CD8-positive, alpha-beta memory T cell (primary cell): Measurements from ENCODE around the gene HMGN3. TPM values are rescaled to one million over a fixed set of nuclear protein-coding genes. Genes with fewer than 3 reads are reported as not detected.

Experiments used
- CTCF ChIA-PET: fragments of 350-600 bp; sonication (Branson Sonifier 250); formaldehyde crosslinking; loops from one replicate; lab custom pipeline; 2021; ENCODE audit warnings: antibody characterized with exemption; lab: Charles Lee
- POLR2A ChIA-PET: fragments of 350-600 bp; sonication (Branson Sonifier 250); formaldehyde crosslinking; loops from one replicate; lab custom pipeline; 2021; ENCODE audit warnings: antibody characterized with exemption; lab: Charles Lee
- DNase-seq, 5 donors: peaks; one replicate each; pipeline versions ENCODE4 v3.0.0 to v3.0.0-alpha.2; 2020 to 2022; ENCODE audit warnings: mixed read lengths in 1 of 5
- H3K27ac ChIP-seq: one replicate; pipeline ENCODE4 v1.7.0; 2013; ENCODE audit warnings: low read depth, mild to moderate bottlenecking, low read length, moderate library complexity
- H3K27me3 ChIP-seq: 2 replicates; pipeline ENCODE4 v1.7.0; 2013; ENCODE audit warnings: low read length, mild to moderate bottlenecking; ENCODE audit not compliant: insufficient read depth, poor library complexity, severe bottlenecking
- H3K36me3 ChIP-seq: 2 replicates; pipeline ENCODE4 v1.7.0; 2013; ENCODE audit warnings: mild to moderate bottlenecking, low read length, moderate library complexity; ENCODE audit not compliant: insufficient read depth
- H3K4me1 ChIP-seq: 2 replicates; pipeline ENCODE4 v1.7.0; 2013; ENCODE audit warnings: mild to moderate bottlenecking, low read length, moderate library complexity; ENCODE audit not compliant: insufficient read depth
- H3K4me3 ChIP-seq: 2 replicates; pipeline ENCODE4 v1.7.0; 2013; ENCODE audit warnings: mild to moderate bottlenecking, low read length
- H3K9me3 ChIP-seq: 2 replicates; pipeline ENCODE4 v1.7.0; 2013; ENCODE audit warnings: mild to moderate bottlenecking, low read length
- H3K27ac Mint-ChIP-seq, 8 donors: one replicate each; pipeline ENCODE4 v1.8.0; 2020 to 2021; ENCODE audit warnings: mixed read lengths in 8 of 8, mild to moderate bottlenecking in 6 of 8, inconsistent platforms in 3 of 8, moderate library complexity in 3 of 8
- H3K27me3 Mint-ChIP-seq, 2 donors: one replicate each; pipeline ENCODE4 v1.8.0; 2020 to 2021; ENCODE audit warnings: mixed read lengths in 2 of 2, mild to moderate bottlenecking in 1 of 2, moderate library complexity in 1 of 2
- H3K36me3 Mint-ChIP-seq, 3 donors: one replicate each; pipeline ENCODE4 v1.8.0; 2020 to 2021; ENCODE audit warnings: mixed read lengths in 3 of 3, inconsistent platforms in 1 of 3, mild to moderate bottlenecking in 1 of 3
- H3K4me1 Mint-ChIP-seq, 3 donors: one replicate each; pipeline ENCODE4 v1.8.0; 2020 to 2021; ENCODE audit warnings: mixed read lengths in 3 of 3, inconsistent platforms in 1 of 3, mild to moderate bottlenecking in 1 of 3
- H3K4me3 Mint-ChIP-seq, 7 donors: one replicate each; pipeline ENCODE4 v1.8.0; 2020 to 2021; ENCODE audit warnings: mixed read lengths in 7 of 7, mild to moderate bottlenecking in 6 of 7, moderate library complexity in 4 of 7, inconsistent platforms in 2 of 7
- H3K9me3 Mint-ChIP-seq, 5 donors: one replicate each; pipeline ENCODE4 v1.8.0; 2020 to 2022; ENCODE audit warnings: mixed read lengths in 5 of 5, mild to moderate bottlenecking in 3 of 5, moderate library complexity in 2 of 5, inconsistent platforms in 1 of 5
- polyA plus RNA-seq: library from polyadenylated mRNA; unstranded; fragments of 300-500 nt; fragmentation: Illumina TruSeq; gene quantifications from one replicate; pipeline ENCODE4 v1.2.3, GENCODE V29; 2021
- total RNA-seq, 2 experiments: library from RNA; stranded (reverse); gene quantifications; one replicate each; pipeline ENCODE4 v1.2.3, GENCODE V29; 2021

The HMGN3 gene
- total and polyA plus RNA-seq, 3 experiments from 2014 or later: 41.4 to 111 (median 44.5) TPM

- Histone ChIP-seq H3K27ac (no peak overlapping the region), H3K9me3 (no peaks in the 10 kb centered on the region), H3K4me3 (no peak overlapping the region), H3K27me3 (no peaks in the 10 kb centered on the region), H3K4me1 (no peaks in the 10 kb centered on the region), H3K36me3 (no peaks in the 10 kb centered on the region)
- peaks cover 3 to 19% (median 3%) of the 10 kb centered on the region in 3 donors for H3K36me3 Mint-ChIP-seq
- H3K9me3 Mint-ChIP-seq: peaks cover 11 to 21% (median 18%) of the 10 kb centered on the region in 5 donors
- no peaks in the 10 kb centered on the region for H3K4me1 Mint-ChIP-seq
- DNase-seq: no peak
- peaks cover 6 to 7% of the 10 kb centered on the region in 2 donors for H3K27me3 Mint-ChIP-seq
- CTCF ChIA-PET: no interaction called here
- no peak overlapping the region for H3K4me3 Mint-ChIP-seq
- POLR2A ChIA-PET: no interaction called here
- no peak overlapping the region for H3K27ac Mint-ChIP-seq
Measured at GRCh38 chr6:79193971-79194370, 40.5 kb downstream of the HMGN3 start.

- ChIA-PET POLR2A (no interaction called here), CTCF (no interaction called here)
- H3K27ac Mint-ChIP-seq: no peak overlapping the region
- H3K27ac ChIP-seq: no peak overlapping the region
- H3K4me1 Mint-ChIP-seq: no peaks in the 10 kb centered on the region
- no peaks in the 10 kb centered on the region for H3K36me3 ChIP-seq
- no peaks in the 10 kb centered on the region for H3K27me3 ChIP-seq
- H3K9me3 Mint-ChIP-seq: peaks cover 11 to 21% (median 18%) of the 10 kb centered on the region in 5 donors
- no peak overlapping the region for H3K4me3 Mint-ChIP-seq
- H3K4me3 ChIP-seq: no peak overlapping the region
- DNase-seq: no peak
- peaks cover 3 to 19% (median 3%) of the 10 kb centered on the region in 3 donors for H3K36me3 Mint-ChIP-seq
- H3K4me1 ChIP-seq: no peaks in the 10 kb centered on the region
- H3K27me3 Mint-ChIP-seq: peaks cover 7 to 12% of the 10 kb centered on the region in 2 donors
- H3K9me3 ChIP-seq: no peaks in the 10 kb centered on the region
Measured at GRCh38 chr6:79189760-79190350, 44.6 kb downstream of the HMGN3 start.

- H3K9me3 Mint-ChIP-seq: peaks cover 11 to 21% (median 18%) of the 10 kb centered on the region in 5 donors
Measured at GRCh38 chr6:79188885-79189480, 45.5 kb downstream of the HMGN3 start.

GRCh38 chr6:79188107-79188506 is 46.4 kb downstream of the HMGN3 start:
- H3K4me1 Mint-ChIP-seq: no peaks in the 10 kb centered on the region
- peaks cover 3 to 15% (median 3%) of the 10 kb centered on the region in 3 donors for H3K36me3 Mint-ChIP-seq
- H3K27me3 Mint-ChIP-seq: peaks cover 7 to 12% of the 10 kb centered on the region in 2 donors

More at GRCh38 chr6:79188885-79189480, 45.5 kb downstream of the HMGN3 start:
- Mint-ChIP-seq H3K27ac (no peak overlapping the region), H3K4me1 (no peaks in the 10 kb centered on the region), H3K4me3 (no peak overlapping the region), H3K27me3 (peaks cover 7 to 12% of the 10 kb centered on the region in 2 donors), H3K36me3 (peaks cover 3 to 19% (median 3%) of the 10 kb centered on the region in 3 donors)
- ChIA-PET POLR2A (no interaction called here), CTCF (no interaction called here)
- H3K36me3 ChIP-seq: no peaks in the 10 kb centered on the region
- H3K9me3 ChIP-seq: no peaks in the 10 kb centered on the region
- no peak overlapping the region for H3K4me3 ChIP-seq
- no peaks in the 10 kb centered on the region for H3K27me3 ChIP-seq
- DNase-seq: no peak
- no peaks in the 10 kb centered on the region for H3K4me1 ChIP-seq
- no peak overlapping the region for H3K27ac ChIP-seq

GRCh38 chr6:79186564-79186963 is 47.9 kb downstream of the HMGN3 start:
- Mint-ChIP-seq H3K27ac (peak overlapping the region in 1 of 8 donors; percentile 81), H3K4me3 (no peak overlapping the region), H3K9me3 (peaks cover 3 to 9% (median 7%) of the 10 kb centered on the region in 5 donors), H3K36me3 (peaks cover 0 to 3% (median 1%) of the 10 kb centered on the region in 3 donors), H3K4me1 (no peaks in the 10 kb centered on the region), H3K27me3 (peaks cover 7 to 12% of the 10 kb centered on the region in 2 donors)
- H3K4me3 ChIP-seq: no peak overlapping the region
- H3K27ac ChIP-seq: no peak overlapping the region
- CTCF ChIA-PET: interaction anchor here (0.9 kb wide), 1 partner anchor 9 kb away, joined by 4 read pairs; no protein-coding TSS in a partner anchor
- POLR2A ChIA-PET: no interaction called here
- no peaks in the 10 kb centered on the region for H3K4me1 ChIP-seq
- DNase-seq: no peak
- no peaks in the 10 kb centered on the region for H3K9me3 ChIP-seq
- no peaks in the 10 kb centered on the region for H3K36me3 ChIP-seq
- H3K27me3 ChIP-seq: no peaks in the 10 kb centered on the region

More at GRCh38 chr6:79188107-79188506, 46.4 kb downstream of the HMGN3 start:
- no peak for DNase-seq
- Mint-ChIP-seq H3K27ac (no peak overlapping the region), H3K9me3 (peaks cover 9 to 21% (median 17%) of the 10 kb centered on the region in 5 donors), H3K4me3 (no peak overlapping the region)
- Histone ChIP-seq H3K27ac (no peak overlapping the region), H3K36me3 (no peaks in the 10 kb centered on the region), H3K27me3 (no peaks in the 10 kb centered on the region), H3K9me3 (no peaks in the 10 kb centered on the region), H3K4me1 (no peaks in the 10 kb centered on the region), H3K4me3 (no peak overlapping the region)
- POLR2A ChIA-PET: no interaction called here
- CTCF ChIA-PET: no interaction called here

- H3K4me3 Mint-ChIP-seq: no peak overlapping the region
- POLR2A ChIA-PET: no interaction called here
- H3K27me3 ChIP-seq: no peaks in the 10 kb centered on the region
Measured at GRCh38 chr6:79184641-79185040, 49.8 kb downstream of the HMGN3 start.

GRCh38 chr6:79184086-79184485 is 50.4 kb downstream of the HMGN3 start:
- CTCF ChIA-PET: no interaction called here
- H3K27me3 Mint-ChIP-seq: peaks cover 0 to 6% of the 10 kb centered on the region in 2 donors
- no peaks in the 10 kb centered on the region for H3K9me3 ChIP-seq
- no peaks in the 10 kb centered on the region for H3K36me3 Mint-ChIP-seq
- DNase-seq: no peak
- no peaks in the 10 kb centered on the region for H3K36me3 ChIP-seq
- H3K4me1 Mint-ChIP-seq: no peaks in the 10 kb centered on the region
- no peak overlapping the region for H3K27ac ChIP-seq
- H3K4me3 Mint-ChIP-seq: no peak overlapping the region
- H3K9me3 Mint-ChIP-seq: no peaks in the 10 kb centered on the region
- no peaks in the 10 kb centered on the region for H3K4me1 ChIP-seq
- no peak overlapping the region for H3K27ac Mint-ChIP-seq
- H3K4me3 ChIP-seq: no peak overlapping the region
- H3K27me3 ChIP-seq: no peaks in the 10 kb centered on the region
- POLR2A ChIA-PET: no interaction called here

More at GRCh38 chr6:79184641-79185040, 49.8 kb downstream of the HMGN3 start:
- no peak overlapping the region for H3K27ac Mint-ChIP-seq
- Histone ChIP-seq H3K27ac (no peak overlapping the region), H3K9me3 (no peaks in the 10 kb centered on the region), H3K4me3 (no peak overlapping the region), H3K36me3 (no peaks in the 10 kb centered on the region), H3K4me1 (no peaks in the 10 kb centered on the region)
- H3K27me3 Mint-ChIP-seq: peaks cover 5 to 10% of the 10 kb centered on the region in 2 donors
- no peaks in the 10 kb centered on the region for H3K36me3 Mint-ChIP-seq
- no peaks in the 10 kb centered on the region for H3K4me1 Mint-ChIP-seq
- CTCF ChIA-PET: no interaction called here
- no peak for DNase-seq
- no peaks in the 10 kb centered on the region for H3K9me3 Mint-ChIP-seq

GRCh38 chr6:79180052-79180451 is 54.4 kb downstream of the HMGN3 start:
- no peaks in the 10 kb centered on the region for H3K4me1 ChIP-seq
- no peaks in the 10 kb centered on the region for H3K27me3 ChIP-seq
- Mint-ChIP-seq H3K4me1 (no peaks in the 10 kb centered on the region), H3K27me3 (peaks cover 4 to 11% of the 10 kb centered on the region in 2 donors), H3K4me3 (no peak overlapping the region), H3K9me3 (peaks cover 0 to 4% (median 0%) of the 10 kb centered on the region in 5 donors), H3K27ac (no peak overlapping the region), H3K36me3 (no peaks in the 10 kb centered on the region)
- POLR2A ChIA-PET: no interaction called here
- no peaks in the 10 kb centered on the region for H3K9me3 ChIP-seq
- CTCF ChIA-PET: no interaction called here
- no peak overlapping the region for H3K27ac ChIP-seq
- no peak overlapping the region for H3K4me3 ChIP-seq
- DNase-seq: no peak
- no peaks in the 10 kb centered on the region for H3K36me3 ChIP-seq
